Body of pancreas (tissue), 4 donors: ENCODE results near the gene CTNND2.

ENCODE experiments used
- CTCF ChIP-seq, 7 experiments: fragments of 450-650 bp in 4 of 7; fragments of 200-600 bp in 3 of 7; sonication (generic) in 3 of 7; IDR thresholded peaks; one replicate each; pipeline ENCODE4 v1.5.1; 2016 to 2019; ENCODE audit warnings: antibody characterized with exemption in 7 of 7
- POLR2A ChIP-seq, 3 donors: fragments of 450-650 bp; IDR thresholded peaks; one replicate each; pipeline ENCODE4 v1.6.1; 2016; ENCODE audit warnings: antibody characterized with exemption in 3 of 3, mild to moderate bottlenecking in 2 of 3

- TF ChIP-seq CTCF (IDR thresholded peaks at IDR 0.05), result peak in 1 of 7 experiments; percentile 18
- no peak for TF ChIP-seq POLR2A (IDR thresholded peaks at IDR 0.05)
Measured at GRCh38 chr5:11062397-11062796, 841.8 kb downstream of the CTNND2 start.
